Measurements from ENCODE around the gene UPF2. TPM values are rescaled to one million over a fixed set of nuclear protein-coding genes. Genes with fewer than 3 reads are reported as not detected.
"Not testable (repeated sequence)": the region's sequence is repeated elsewhere in the genome, so short reads cannot be mapped to it uniquely, and the experiment has no call there.

Gene UPF2
- total RNA-seq, 2 donors from 2014 or later: 10.6 to 26.0 TPM

- DNase-seq (ENCODE audit: low spot score) (no peak), ATAC-seq (ENCODE audit: insufficient number of reproducible peaks, low FRiP score, low read depth) (no peak)
- no peak overlapping the region for H3K4me3 ChIP-seq
- H3K4me1 ChIP-seq (ENCODE audit: control insufficient read depth in 1 of 2, low read depth in 2 of 2): no peaks in the 10 kb centered on the region
- TF ChIP-seq CTCF (IDR thresholded peaks at IDR 0.05): no peak
- H3K27ac ChIP-seq: no peak overlapping the region
- H3K9me3 ChIP-seq: no peaks in the 10 kb centered on the region
- peaks cover 31% of the 10 kb centered on the region for H3K36me3 ChIP-seq
- no peaks in the 10 kb centered on the region for H3K27me3 ChIP-seq (replicated peaks; ENCODE audit: insufficient read depth)
Observed at GRCh38 chr10:12081470-12081869, 38.9 kb upstream of the UPF2 start.

- no peak for TF ChIP-seq CTCF (IDR thresholded peaks at IDR 0.05)
- H3K27ac ChIP-seq: no peak overlapping the region
- no peaks in the 10 kb centered on the region for H3K9me3 ChIP-seq
- H3K4me1 ChIP-seq (ENCODE audit: control insufficient read depth in 1 of 2, low read depth in 2 of 2): no peaks in the 10 kb centered on the region
- DNase-seq (ENCODE audit: low spot score) (no peak), ATAC-seq (ENCODE audit: insufficient number of reproducible peaks, low FRiP score, low read depth) (no peak)
- no peaks in the 10 kb centered on the region for H3K27me3 ChIP-seq (replicated peaks; ENCODE audit: insufficient read depth)
- peaks cover 14% of the 10 kb centered on the region for H3K36me3 ChIP-seq
- H3K4me3 ChIP-seq: no peak overlapping the region
Observed at GRCh38 chr10:12077580-12078180, 35.1 kb upstream of the UPF2 start.

- Histone ChIP-seq H3K36me3 (peaks cover 6% of the 10 kb centered on the region), H3K27me3 (replicated peaks; ENCODE audit: insufficient read depth) (no peaks in the 10 kb centered on the region), H3K4me1 (ENCODE audit: control insufficient read depth in 1 of 2, low read depth in 2 of 2) (peaks cover 7 to 12% of the 10 kb centered on the region in 2 donors), H3K9me3 (no peaks in the 10 kb centered on the region), H3K27ac (no peak overlapping the region), H3K4me3 (no peak overlapping the region)
- DNase-seq (ENCODE audit: low spot score) (no peak), ATAC-seq (ENCODE audit: insufficient number of reproducible peaks, low FRiP score, low read depth) (no peak)
- TF ChIP-seq CTCF (IDR thresholded peaks at IDR 0.05): no peak
Observed at GRCh38 chr10:12073526-12073925, 30.9 kb upstream of the UPF2 start.

- H3K36me3 ChIP-seq; DNase-seq (ENCODE audit: low spot score); ATAC-seq (ENCODE audit: insufficient number of reproducible peaks, low FRiP score, low read depth); H3K4me3 ChIP-seq; H3K27ac ChIP-seq; H3K9me3 ChIP-seq; H3K27me3 ChIP-seq (replicated peaks; ENCODE audit: insufficient read depth): not testable (repeated sequence)
- peaks cover 7 to 12% of the 10 kb centered on the region in 2 donors for H3K4me1 ChIP-seq (ENCODE audit: control insufficient read depth in 1 of 2, low read depth in 2 of 2)
Observed at GRCh38 chr10:12071441-12071840, 28.8 kb upstream of the UPF2 start.

GRCh38 chr10:12068449-12069269 is 26.1 kb upstream of the UPF2 start, which contains the start of gene DHTKD1:
Gene DHTKD1, plus strand, starts transcription at chr10:12068954. Its CDS starts 80 bp downstream, at chr10:12069034.
- DNase-seq (ENCODE audit: low spot score) (peak; percentile 85), ATAC-seq (ENCODE audit: insufficient number of reproducible peaks, low FRiP score, low read depth) (peak; percentile 98)
- no peaks in the 10 kb centered on the region for H3K9me3 ChIP-seq
- H3K27ac ChIP-seq: peak within 1 kb of the TSS; percentile 81 to 85
- peak; percentile 55 for TF ChIP-seq CTCF (IDR thresholded peaks at IDR 0.05)
- H3K36me3 ChIP-seq: no peaks in the 10 kb centered on the region
- H3K4me3 ChIP-seq: peak within 1 kb of the TSS; percentile 100
- no peaks in the 10 kb centered on the region for H3K27me3 ChIP-seq (replicated peaks; ENCODE audit: insufficient read depth)
- peaks cover 7 to 12% of the 10 kb centered on the region in 2 donors for H3K4me1 ChIP-seq (ENCODE audit: control insufficient read depth in 1 of 2, low read depth in 2 of 2)

All from thoracic aorta (tissue), 2 donors.